Endometrial microvascular endothelial cells (primary cell): Measurements from ENCODE around the gene NAPSA. TPM values are rescaled to one million over a fixed set of nuclear protein-coding genes. Genes with fewer than 3 reads are reported as not detected.
"Not testable (repeated sequence)": the region's sequence is repeated elsewhere in the genome, so short reads cannot be mapped to it uniquely, and the experiment has no call there.

Experiments used
- in situ Hi-C: cut with HindIII; loops from 2 replicates; pipeline ENCODE4 v1.10.0; 2017; ENCODE audit warnings: low sequenced_read_pairs, low pct_unique_long_range_greater_than_20kb; ENCODE audit errors: inconsistent ontology term
- total RNA-seq: library from RNA; depleted of rRNA; stranded (reverse); fragments of >200 nt; gene quantifications from one replicate; pipeline ENCODE4 v1.2.3, GENCODE V29; 2015; ENCODE audit errors: inconsistent ontology term

NAPSA gene
- total RNA-seq, 1 donor from 2014 or later: not detected

DNA sequence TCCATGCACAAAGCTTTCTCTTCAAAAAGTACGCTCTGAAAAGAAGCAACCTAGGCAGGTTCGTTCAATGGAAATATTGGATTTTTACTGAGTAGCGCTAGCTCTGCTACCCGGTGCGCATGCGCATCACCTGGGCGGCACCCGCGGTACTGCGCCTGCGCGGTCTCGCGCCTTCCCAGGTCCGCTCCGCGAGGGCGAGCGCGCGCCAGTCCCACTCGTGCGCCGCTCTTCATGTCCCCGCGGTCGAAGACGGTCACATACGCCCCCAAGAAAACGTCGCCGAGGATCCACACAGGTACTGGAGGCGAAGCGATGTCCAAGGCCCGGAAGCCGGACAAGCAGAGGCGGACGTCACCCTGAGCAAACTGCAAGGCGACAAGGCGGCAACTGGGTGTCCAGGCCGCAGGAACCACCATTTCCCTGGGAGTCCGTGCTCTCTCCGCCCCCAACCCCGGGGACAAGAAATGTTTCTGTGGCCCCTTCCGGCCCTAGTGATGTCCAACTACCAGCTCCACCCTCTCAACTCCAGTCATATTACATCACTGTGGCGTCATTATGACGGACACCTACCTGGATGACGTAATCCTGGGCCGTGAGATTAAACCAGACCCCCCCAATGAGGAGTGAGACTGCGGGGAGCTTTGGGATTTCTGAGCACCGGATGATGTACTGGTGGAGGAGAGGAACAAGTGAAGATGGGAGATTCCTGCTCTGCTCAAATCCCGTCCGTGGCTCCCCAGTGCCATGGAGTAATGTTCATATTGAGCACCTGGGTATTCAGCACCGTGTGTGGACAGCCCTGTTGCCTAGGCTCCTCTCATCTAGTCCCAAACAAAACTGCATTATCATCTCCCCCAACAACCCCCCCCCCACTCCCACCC, 31.5 kb downstream of the NAPSA start:
- in situ Hi-C loops: no loop called here

DNA sequence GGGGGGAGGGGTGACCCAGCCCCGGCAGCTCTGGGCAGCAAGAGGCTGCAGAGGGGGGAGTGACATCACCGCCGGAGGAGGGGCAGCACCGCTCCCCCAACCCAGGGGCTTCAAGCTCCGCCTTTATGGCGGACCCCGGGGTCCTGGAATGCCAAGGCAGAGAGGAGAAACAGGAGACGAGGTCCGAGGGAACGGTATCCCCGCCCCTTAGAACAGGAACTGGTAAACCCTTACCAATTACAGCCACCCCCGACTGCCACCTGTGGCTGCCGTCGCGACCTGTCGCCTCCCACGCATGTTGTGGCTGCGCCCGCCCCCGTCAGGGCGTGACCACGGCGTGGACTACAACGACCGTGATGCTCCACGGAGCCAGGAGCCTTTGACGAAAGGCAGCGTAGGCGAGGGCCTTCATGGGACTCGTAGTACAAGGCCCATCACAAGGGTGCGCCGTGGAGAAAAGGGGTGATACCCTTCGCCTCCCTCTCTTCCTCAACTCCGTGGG, 32.2 kb downstream of the NAPSA start:
- in situ Hi-C loops: no loop called here

DNA sequence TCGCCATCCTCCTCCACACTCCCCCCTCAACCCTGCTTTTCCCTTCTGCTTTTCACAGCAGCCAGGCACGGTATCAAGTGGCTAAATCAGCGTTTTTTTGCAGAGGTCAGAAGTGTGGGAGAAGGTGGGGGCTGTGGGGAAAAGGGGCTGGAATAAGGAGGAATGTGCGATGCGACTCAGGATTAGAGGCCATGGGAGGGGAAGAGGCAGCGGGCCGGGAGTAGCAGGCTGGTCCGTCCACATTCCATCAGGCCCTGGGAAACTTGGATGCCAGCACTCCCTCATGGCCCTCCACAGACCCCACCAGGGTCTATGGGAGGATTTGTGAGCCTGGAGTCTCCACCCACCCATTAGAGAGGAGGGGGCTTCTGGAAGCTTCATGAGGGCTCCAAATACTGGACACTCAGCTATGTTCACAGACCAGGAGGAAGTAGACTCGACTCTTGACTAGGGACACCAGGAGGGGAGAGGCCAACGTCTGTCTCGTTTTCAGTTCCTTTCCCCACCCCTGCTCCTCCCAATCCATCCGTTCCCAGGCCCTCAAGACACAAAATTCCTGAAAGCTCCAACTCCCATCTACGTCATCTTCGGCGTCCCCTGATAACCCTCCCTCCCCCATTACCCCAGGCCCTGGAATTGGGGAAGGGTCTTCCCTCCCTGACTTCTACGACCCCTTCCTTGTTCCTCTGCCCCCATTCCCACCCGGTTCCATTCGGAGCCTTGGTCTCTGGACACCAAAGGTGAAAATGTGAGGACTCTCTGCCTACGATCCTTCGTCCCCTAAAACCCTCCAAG, 33.0 kb downstream of the NAPSA start:
- in situ Hi-C loops: no loop called here

DNA sequence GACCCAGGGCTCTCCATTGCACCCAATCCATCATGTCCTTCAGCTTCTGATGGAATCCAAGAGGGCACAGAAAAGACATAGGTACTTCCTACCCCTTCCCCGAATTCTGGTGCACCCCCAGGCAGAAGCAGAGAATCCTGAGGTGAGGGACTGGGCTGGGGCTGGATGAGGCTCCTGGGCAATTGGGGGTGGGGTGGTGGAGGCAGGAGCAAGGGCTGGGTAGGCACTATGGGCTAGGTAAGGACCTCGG, 33.5 kb downstream of the NAPSA start:
- in situ Hi-C loops: no loop called here

DNA sequence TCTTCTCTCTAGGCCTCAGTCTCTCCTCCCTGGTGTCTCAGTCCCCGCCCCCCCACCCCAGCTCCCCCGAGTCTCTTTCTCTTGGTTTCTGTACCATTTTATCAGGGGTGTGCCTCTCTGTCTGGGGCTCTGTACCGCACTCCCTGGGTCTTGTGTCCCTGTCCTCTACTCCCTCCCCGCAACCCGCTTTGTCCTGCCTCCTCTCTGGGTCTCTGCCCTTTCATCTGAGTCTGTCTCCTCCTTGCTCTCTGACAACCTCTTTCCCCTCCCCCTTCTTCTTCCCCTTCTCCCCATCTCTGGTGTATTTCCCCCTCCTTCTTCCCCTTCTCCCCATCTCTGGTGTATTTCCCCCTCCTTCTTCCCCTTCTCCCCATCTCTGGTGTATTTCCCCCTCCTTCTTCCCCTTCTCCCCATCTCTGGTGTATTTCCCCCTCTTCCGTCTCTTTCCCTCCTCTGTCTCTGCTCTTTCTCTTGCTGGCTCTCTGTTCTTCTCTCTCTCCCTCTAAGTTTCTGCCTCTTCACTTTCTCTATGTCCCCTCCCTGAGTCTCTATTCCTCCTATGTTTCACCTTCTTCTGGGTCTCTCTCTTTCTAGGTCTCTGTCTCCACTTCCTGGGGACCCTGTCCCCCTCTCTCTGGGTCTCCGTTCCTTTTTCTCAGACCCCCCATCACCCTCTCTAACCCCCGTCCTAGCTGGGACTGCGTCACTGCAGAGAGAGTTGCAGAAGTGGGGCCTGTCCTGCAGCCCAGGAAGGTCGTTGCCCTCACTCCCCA, 34.0 kb downstream of the NAPSA start:
- in situ Hi-C loops: no loop called here

DNA sequence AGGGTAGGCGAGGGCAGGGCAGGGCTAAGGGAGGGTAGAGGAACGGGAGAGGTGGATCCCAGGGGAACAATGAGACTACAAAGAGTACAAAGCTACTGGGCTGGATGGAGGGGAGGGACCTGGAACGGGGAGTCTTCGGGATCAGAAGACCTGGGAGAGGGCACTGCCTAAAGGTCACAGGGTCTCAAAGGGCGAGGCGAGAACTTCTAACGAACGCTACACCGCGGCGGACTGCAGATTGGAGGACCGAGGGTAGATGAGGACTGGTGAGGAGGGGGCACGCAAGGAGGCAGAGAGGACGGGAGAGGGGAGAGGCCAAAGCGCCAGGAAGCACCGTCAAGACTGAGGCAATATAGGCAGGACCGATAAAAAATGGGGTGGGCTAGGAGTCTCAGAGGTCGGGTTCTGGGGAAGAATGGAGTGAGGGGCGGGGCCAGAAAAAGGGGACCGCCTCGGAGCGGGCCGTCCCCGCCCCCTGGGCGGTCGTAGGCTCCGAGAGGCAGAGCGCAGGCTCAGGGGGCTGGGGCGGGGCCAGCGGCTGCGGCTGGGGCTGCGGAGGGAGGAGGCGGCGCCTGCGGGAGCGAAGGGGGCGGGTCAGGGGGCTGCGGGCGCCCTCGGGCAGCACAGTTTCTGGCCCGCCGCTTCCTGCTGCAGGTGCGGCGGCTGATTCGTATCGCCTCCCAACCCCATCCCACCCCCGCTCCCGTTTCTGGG, 34.9 kb downstream of the NAPSA start:
- in situ Hi-C loops: no loop called here

DNA sequence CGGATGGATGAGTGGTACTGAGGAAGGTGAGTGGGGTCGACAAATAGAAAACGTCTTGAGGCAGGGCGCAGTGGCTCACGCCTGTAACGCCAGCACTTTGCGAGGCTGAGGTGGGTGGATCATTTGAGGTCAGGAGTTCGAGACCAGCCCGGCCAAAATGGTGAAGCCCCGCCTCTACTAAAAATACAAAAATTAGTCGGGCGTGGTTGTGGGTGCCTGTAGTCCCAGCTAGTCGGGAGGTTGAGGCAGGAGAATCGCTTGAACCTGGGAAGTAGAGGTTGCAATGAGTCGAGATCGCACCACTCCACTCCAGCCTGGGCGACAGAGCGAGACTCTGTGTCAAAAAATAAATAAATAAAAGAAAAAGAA, 35.5 kb downstream of the NAPSA start:
- in situ Hi-C loops: not testable (repeated sequence)

DNA sequence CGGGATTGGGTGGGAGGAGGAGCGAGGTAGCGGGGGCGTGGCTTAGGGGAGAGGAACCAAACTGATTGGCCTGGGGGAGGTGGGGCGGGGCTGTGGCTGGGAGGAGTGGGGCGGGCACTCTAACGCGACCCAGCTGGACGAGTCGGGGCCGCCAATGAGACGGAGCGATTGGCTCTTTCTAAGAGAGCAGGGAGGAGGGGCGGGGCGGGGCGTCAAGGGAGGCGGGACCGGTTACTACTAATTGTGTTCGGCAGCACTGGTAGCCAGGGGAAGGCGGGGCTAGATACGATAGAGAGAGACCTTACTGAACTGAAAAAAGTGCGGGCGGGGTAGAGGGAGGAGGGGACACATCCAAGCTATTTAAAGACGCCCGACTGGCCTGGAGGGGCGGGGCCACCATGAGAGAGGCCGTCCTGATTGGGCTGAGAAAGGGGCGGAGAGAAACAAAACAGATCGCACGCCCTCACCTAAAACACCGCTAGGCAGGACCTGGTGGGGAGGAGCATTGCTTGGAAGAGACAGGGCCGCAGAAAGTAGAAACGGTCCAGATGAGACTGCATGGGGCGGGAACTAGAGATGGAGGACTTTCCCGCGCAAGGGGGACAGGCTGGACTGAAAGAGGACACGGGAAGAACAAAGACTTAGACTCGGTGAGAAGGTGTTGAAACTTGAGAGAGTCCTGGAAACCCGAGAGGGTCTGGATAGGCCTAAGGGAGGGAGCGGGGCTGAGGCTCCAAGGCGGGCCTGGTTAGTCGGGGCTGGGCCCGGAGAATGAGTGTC, 36.1 kb downstream of the NAPSA start, which contains the start of gene KCNC3:
TSS of gene KCNC3 (minus strand) at position 232 of the 780 bp plus-strand sequence. CDS start 295 bp downstream, outside the sequence.
- in situ Hi-C loops: no loop called here

DNA sequence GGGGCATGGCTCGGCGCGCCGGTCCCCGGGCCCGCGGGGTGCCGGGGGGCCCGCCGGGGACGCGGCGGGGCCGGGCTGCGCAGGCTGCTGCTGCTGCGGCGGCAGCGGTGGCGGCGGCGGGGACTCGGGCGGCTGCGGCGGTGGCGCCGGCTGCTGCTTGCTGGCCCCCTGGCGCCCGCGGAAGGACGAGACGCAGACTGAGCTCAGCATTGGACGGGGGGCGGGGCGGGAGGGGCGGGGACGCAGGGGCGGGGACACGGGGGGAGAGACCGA, 36.6 kb downstream of the NAPSA start:
- in situ Hi-C loops: no loop called here

DNA sequence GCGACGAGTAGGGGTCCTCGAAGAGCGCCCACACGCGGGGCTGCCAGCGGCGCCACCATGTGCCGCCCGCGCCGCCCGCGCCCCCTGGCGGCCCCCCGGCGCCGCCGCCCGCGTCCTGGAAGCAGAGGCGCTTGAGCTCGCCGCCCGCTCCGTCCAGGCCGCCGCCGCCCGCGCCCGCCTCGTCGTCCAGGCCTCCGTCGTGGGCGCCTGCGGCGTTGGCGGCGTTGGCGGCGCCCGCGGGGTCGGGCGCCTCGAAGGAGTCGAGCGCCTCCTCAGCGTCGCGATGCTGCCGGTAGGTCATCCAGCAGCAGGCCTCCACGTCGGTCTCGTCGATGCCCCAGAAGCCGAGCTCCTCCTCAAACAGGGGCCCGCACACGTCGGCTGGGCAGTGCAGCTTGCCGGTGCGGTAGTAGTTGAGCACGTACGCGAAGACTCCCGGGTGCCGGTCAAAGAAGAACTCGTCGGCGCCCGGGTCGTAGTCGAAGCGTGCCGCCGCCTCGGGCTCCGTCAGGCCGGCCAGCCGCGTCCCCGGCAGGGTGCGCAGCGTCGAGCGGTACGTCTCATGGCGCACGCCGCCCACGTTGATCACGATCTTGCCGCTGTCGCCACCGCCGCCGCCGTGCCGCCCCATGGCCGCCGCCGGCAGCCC, 37.1 kb downstream of the NAPSA start:
- in situ Hi-C loops: no loop called here

DNA sequence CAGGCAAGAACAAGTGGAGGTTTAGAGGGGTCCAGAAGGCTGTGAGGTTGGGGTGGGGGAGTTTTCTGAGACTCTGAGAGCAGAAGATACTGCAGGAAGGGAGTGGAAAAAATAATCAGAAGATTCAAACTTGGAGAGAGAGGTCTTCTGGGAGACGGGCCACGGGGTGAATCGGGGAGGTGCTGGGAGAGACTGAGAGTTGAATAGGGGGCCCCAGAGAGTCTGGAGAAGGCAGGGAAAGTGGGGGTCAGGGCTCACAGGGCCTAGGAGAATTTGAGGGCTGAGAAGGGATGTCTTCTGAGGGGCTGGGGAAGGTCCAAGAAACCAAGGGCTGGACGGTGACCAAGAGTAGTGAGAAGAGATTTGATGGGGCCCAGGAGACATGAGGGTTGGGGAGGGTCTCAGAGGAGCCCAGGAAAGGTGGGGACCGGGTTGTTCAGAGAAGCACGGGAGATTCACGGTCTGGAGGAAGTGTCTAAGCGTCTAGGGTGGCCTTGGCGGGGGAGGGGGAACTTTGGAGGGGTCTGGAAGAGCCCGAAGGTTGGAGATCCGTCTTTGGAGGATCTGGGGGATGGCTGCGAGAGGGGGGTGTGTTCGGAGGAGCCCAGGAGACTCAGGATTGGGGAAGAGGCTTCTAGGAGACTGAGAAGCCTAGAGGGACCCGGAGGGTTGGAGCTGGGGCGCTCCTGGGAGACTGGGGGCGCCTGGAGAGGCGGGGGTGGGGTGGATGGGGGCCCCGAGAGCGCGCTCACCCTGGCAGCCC, 37.8 kb downstream of the NAPSA start:
- in situ Hi-C loops: no loop called here

DNA sequence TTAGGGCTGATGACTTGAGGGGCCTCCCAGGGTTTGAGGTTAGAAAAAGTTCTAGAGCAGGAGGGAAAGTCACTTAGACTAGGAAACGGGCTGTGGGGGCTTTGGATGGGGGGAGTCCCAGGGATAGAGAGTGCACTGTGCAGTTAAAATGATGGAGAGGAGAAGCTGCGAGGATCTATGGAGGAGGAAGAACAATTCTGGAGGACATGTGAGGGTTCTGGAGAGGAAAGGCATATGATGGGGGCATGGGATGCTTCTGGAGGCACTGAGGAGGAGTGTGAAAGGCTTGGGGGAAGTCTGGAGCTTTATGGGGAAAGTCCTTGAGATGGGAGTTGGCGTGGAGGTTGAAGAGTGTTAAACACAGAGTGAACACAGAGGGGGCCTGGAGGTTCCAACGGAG, 38.4 kb downstream of the NAPSA start:
- in situ Hi-C loops: no loop called here

DNA sequence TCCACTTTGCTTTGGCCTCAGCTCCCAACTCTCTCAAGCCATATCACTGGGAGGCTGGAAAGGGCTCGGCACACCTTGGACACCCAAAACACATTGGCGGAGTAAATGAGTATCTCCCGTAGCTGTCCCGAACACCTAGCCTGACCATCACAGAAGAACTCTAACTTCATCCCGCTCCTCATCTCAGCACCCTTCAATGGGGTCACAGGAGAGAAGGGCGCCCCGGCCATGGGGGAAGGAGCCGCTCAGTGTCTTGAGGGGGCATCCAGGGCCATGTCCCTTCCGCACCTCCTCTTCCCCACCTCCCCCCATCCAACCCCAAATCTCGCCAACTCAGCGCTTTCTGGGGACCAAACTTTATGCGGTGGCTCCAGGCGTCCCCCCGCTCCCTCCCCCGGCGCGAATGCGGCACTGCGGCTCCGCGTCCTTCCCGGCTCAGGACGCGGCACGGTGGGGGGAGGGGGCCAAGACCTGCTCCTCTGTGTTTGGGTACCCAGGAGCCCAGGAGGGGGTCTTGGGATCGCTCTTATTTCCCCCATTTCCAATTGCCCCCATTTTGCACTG, 39.3 kb downstream of the NAPSA start:
- in situ Hi-C loops: no loop called here

DNA sequence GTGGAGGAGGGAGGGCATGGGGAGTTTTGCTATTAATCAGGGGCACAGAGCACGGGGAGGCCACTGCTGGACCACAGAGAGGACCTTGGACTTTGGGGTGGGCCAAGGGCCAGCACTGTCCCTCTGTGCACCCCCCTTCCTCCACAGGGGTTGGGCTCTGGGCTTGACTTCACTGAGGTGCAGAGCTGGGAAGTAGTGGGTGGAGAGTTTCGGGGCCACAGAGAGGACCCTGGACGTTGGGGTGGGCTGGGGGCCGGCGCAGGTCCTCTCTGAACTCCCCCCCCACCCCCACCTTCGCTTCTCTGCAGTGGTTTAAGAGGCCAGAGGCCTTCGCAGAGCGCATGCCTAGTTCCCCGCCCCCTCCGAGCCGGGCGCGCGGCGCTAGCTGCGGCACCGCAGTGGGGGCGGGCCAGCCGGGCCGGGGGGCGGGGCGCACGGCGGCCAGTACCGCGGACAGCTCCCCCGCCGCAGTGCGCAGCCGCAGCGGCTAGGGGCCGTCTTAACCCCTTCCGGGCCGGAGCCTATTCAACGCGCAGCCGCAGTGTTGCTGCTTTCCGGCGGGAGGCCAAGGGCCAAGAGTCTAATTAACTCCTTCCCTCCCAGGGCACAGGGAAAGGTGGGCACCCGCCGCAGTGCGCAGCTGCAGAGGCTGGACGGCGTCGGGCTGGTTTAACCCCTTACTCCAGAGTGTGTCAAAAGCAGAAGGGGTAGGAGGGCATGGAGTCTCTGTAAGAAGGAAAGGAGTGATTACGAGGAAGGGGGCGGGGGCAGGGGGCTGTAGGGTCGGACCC, 39.9 kb downstream of the NAPSA start:
- in situ Hi-C loops: no loop called here

DNA sequence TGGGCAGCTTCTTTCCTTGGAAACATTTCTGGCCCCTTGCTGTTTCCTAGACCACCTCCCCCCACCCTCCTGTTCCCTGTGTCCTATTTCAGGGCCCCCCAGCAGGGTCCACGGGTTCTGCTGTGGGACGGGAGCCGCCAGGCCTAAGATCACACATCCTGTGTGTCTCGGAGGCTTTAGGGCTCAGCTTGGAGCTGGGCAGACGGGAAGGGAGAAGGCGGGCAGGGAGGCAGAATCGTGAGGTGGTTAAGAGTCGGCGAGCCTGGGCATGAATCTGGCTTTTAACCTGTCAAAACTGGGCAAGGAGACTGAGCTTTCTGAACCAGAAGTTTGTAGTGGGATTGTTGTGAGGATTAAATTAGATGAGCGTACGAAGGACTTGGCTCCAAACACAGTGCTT, 41.1 kb downstream of the NAPSA start:
- in situ Hi-C loops: no loop called here

DNA sequence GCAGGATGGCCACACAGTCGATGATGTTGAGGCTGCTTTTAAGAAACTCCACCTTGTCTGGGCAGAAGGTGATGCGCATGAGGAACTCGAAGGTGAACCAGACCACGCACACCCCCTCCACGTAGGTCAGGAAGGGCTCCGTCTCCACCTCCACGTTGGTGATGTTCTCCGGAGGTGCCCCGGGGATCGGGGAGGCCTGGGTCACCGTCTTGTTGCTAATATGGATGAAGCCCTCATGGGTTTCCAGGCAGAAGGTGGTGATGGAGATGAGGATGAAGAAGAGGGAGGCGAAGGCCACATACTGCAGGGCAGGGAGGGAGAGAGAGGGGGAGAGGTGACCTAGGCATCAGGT, 41.7 kb downstream of the NAPSA start:
- in situ Hi-C loops: no loop called here
